Activated effector memory CD4-positive, alpha-beta T cell treated with anti-CD3 and anti-CD28 coated beads, Interleukin-2, amount 50 U/mL, for 16 hours (primary cell): Measurements from ENCODE around the gene DCAF6.
A peak's percentile ranks its signal among the peaks of the same experiment; 100 is the strongest.
"Not testable (repeated sequence)": the region's sequence is repeated elsewhere in the genome, so short reads cannot be mapped to it uniquely, and the experiment has no call there.

Source experiments
- DNase-seq: peaks from one replicate; pipeline ENCODE4 v3.0.0-alpha.2; 2020

Gene DCAF6

DNA sequence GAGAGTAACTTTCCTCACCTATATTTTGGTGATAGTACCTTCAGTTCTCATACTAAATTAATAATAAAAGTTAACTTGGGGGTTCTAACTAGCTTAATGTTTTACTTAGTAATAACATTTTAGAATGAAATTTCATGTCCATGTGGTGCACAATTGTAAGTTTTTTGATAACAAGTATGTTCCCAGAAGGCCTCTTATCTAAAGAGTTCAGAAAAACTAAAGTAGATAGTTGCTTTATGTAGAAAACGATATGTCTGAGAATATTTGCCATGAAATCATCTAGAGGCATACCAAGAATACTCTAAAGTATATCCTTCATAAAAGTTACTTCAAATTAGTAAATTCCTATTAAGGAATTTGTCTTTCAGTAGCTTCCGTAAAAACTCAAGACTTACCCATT lies 12.4 kb upstream of the DCAF6 start:
- DNase-seq, result no peak

DNA sequence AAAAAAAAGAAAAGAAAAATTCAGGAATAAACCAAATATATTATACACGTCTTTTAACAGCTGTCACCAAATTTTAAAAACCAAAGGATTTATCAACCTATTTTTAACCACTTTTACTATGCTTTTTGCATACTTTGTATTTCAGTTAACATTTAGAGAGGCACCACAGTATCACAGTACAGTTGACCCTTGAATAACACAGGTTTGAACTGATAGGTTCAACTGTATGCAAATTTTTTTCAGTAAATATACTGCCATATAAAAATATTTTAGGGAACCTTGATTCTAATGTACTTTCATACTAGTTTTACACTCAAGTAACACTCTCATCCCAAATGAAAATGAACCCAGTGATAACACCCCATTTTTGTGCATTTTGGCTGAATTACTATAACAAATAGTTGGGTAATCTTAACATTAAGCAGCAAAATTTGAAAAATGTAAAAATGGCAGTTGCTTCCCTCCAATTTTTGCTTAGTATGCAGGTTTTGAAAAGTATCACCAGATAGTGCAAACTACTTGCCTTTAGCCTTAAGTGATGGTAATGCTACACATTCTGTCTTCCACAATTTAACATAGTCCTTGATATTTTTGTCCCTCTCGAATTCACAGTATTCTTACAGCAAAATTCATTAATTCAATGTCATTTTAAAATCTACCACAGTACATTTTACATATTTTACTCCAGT lies 11.8 kb upstream of the DCAF6 start:
- DNase-seq, result no peak

DNA sequence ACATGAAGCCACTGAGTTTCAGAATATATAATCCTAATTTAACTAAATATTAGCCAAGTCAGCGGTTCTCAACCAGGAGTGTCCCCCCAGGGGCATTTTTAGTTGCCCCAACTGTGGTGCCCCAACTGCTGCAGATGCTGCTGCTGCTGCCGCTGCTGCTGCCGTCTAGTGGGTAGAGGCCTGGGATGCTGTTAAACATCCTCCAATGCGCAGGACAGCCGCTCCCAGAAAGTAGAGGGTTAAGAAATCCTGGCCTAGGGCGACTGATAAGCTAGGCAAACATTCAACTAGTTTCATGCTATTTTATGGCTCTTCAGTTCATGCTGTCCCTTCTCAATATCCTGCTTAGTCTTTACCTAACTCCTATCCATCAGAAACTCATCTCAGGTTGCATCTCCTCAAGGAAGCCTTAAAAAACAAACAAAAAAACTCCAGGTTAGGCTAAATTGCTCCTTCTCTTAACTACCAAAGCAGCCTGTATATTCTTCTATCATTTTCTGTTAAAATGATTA lies 9.9 kb upstream of the DCAF6 start:
- no peak for DNase-seq

DNA sequence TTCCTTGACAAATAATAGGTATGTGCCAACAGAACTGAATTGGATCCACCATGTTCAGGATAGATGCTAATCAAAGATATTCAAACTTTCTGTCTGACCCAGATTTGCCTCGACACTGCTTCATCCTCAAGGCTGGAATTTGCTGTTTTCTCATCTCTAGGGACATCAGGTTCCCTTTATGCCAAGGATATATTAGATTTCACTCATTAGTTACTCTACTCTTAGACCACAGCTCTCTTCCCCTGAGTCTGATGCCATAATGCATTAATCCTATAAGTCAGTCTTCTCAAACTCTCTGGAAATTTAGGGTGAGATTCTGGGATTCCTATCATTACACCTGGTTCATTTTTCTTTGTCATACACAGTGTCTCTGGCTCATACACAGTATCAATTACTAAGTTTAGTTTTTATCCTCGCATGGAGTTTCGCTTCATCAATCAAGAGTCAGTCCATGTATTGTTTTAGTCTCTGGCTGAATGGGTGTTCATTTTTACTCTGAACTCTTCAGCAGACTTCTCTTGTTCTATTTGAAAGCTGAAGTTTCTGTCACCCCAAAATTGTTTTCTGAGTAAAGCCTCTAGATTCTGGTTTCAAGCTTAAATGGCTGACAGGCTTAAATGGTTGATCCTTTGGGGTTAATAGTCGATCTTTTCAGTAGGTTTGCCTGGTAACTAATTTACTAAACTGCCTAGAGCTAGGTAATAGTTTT lies 9.3 kb upstream of the DCAF6 start:
- no peak for DNase-seq

DNA sequence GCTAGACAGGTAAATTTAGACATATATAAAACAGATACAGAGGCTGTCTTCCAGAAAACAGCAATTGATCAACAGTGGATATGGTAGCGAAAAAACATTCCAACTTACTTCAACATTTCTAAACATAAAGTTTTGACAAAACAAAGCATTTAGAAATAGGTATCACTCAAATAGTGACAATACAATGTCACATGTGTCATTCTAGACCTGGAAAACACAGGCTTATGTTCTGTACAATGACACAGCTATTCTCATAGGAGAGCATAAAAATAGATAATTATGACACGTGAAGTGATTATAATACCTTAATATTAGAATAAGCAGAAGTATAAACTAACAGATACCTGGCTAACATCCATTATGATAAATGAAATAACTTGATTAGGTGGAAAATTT lies 8.0 kb upstream of the DCAF6 start:
- DNase-seq, result no peak

DNA sequence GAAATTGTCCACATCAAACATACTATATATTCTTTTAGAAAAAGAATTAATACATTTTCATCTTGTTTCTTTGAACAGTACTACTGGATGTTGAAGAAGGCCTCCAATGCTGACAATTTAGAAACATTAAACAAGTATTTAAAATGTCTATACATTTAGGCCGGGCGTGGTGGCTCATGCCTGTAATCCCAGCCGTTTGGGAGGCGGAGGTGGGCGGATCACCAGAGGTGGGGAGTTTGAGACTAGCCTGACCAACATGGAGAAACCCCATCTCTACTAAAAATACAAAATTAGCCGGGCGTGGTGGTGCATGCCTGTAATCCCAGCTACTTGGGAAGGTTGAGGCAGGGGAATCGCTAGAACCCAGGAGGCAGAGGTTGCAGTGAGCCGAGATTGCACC lies 7.6 kb upstream of the DCAF6 start:
- DNase-seq, result not testable (repeated sequence)

DNA sequence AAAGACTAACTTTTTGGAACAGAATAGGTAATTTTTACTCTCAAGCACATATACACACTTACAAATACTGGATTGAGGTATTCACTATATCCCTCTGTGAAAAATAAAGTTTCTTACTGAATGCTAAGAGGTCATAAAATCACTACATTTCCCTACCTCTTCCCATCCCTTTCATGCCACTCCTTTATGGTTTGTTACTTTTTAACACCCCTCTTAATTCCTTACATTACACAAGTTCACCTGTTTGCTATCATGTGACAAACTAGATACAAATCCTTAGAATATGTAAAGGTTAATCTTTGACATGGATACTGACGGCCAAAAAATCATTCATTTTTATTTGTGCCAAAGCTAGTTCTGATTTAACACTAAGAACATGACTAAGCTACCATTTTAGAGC lies 6.8 kb upstream of the DCAF6 start:
- no peak for DNase-seq

DNA sequence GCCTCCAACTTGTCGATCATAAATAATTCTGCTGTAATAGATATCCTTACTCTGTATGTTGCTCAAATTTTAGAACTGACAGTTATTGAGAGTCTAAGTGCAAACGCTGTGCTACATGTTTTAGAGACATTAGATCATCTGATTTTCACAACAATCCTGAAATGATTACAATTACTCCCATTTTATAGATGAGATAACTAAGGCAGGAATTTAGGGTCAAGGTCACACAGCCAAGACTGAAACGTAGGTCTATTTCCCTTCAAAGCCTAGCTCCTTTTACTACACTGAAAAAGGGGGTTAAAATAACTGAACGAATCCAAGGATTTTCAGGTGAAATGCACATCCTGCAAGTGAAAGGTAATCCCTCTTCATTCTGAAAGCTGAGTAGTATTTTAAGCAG lies 2.7 kb upstream of the DCAF6 start:
- DNase-seq, result no peak

DNA sequence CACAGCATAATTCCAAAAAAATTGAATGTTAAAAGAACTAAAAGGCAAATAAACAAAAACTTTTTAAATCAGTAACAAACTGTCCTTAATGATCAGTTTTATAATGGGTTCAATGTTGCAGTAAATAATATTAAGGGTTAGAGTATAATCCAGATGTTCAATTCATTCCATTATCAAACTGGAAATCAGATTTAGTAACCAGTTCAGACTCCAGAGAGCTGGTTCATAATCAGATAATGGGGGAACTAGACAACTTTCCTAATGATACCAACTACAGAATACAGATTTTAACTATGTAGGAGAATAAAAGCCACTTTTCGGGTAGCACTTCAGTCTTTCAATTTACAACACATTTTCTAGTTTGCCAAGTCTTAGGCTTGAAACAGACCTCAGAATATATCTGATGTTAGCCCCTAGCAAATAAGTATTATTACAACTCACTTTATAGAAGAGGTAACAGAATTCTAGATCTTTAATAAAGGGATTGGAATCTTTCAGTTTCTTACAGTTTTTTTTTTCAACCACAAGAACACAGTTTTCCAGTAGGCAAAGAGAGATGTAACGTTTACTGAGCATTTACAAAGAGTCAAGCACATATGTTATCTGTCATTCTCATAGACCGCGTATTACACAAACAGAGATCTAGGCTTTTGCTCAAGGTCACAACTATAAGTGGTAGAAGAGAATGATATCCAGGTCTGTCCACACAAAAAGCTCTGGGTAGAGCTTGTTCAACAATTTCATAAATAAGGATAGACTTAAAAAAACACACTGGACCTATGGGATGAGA lies 1.9 kb upstream of the DCAF6 start:
- DNase-seq, result no peak

DNA sequence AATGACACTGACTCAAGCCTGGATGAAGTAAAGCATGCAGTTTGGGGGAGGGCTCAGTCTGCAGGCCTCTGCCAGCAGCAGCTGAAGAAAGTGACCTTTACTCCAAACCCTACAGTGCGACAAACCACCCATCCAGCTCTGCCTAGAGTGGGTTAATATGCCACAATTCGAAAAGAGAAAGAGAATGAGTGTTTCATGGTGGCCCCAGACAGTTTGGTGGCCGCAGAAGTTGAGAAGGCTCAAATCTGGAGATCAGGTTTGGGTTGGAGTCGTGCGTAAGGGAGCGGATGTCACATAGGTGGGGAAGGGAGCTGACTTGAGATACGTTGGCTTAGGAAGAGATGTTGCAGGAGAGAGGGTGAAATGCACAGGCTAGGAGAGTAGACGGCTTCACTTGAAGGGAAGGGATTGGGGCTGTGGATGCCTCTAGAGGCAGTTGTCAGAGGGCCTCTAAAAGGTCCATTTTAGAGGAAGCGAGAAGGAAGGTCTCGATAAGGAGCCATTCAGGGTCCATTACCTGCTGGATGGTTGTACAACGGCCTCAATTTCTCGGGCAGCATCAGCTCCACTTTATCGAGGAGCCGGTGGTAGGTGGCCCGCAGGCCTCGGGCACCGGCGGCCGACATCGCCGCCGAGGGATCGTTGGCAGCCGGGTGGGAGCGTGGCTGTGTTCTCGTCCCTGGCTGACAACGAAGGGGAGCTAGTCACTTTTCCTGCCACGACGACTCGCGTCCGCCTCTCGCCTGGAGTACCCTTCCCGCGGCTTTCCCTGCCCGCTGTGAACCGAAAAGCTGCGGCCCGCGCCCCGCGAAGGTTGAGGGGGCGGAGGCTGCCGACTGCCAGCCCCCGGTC lies 1.0 kb upstream of the DCAF6 start:
- peak; percentile 70 for DNase-seq

DNA sequence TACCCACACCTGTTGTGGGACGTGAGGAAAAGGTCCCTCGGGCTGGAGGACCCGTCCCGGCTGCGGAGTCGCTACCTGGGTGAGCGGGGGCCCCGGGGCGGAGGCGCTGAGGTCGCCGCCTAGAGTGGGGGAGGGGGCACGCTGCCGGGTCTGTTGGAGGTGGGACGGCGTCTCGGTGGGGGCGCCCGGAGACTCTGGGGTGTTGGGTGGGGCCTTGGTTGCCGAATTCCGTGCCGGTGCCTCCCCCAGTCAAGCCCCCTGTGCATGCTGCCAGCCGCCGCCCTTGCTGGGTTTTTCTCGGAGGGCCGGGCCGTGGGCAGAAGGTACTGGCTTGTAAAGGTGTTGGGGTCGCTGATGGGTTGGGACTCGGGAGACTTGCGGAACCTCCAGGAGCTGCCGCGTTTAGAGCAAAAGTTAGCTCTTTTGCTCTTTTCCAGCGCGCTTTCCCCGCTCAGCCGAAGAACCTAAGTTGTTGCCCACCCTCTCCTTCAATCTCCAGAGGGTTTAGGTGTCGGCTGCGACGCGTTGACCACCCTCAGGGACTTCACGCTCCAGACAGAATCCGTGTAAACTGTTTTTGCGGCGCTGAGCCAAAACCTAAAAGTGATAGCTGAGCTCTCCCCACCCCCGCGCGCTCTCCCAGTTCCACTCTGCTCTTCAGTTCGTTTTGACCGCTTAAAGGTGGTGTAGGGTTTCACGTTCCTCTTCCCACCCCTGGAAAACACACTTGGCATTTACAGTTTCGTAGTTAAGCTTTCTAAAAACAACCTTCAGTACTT lies 636 bp downstream of the DCAF6 start, which contains the start of gene MPC2:
TSS of gene MPC2 (minus strand) at position 143 of the 779 bp plus-strand sequence. CDS start 1,231 bp downstream, outside the sequence.
- peak; percentile 86 for DNase-seq

DNA sequence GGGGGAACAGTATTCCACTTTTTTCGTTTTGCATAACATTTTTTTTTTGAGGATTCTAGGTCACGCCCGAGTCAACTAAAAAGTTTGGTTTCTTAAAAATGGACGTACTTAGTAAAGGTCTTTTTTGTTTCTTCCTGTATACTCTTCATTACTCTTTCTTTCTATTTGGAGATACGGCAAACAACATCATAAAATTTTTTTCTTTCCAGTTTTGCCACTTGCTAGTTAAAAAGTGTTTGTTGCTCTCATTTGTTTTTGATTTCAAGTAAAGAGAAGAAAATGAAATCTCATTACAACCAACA lies 1.2 kb downstream of the DCAF6 start:
- no peak for DNase-seq

DNA sequence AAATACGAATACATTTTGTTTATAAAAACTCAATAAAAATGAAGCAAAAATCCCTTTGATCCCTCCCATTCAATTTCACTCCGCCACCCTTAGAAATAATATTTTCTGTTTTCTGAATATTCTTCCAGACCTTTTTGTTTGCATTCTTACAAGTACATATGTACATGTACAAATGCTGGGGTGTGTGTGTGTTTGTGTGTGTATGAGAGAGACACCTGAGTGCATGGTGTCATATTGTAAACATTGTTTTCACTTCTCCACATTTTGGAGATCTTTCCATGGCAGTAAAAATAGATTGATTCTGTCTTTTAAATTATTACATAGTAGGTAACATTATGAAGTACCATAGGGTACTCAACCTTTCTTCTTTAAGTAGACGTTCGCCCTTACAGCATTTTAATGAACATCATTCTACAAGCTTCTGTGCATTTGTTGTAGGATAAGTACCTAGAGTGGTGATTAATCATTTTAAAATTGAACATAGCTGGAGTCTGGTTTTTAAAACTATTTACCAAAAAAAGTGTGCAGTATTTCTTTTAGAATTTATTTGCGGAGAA lies 1.7 kb downstream of the DCAF6 start:
- DNase-seq, result no peak

DNA sequence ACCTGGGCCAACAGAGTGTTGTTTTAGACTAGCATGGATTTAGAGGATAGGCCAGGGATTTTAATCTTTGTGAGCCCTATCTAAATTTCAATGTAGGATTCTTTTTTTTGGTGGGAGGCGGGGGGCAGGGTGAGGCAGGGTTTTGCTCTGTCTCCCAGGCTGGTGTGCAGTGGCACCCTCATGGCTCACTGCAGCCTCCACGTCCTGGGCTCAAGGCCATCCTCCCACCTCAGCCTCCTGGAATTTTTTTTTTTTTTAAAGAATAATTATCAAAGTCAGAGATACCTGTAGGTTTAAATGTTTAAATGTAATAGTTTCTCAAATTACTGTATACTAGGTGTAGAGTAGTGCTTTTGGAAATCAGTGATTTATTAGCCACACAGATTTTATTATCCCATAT lies 3.8 kb downstream of the DCAF6 start:
- DNase-seq, result no peak

DNA sequence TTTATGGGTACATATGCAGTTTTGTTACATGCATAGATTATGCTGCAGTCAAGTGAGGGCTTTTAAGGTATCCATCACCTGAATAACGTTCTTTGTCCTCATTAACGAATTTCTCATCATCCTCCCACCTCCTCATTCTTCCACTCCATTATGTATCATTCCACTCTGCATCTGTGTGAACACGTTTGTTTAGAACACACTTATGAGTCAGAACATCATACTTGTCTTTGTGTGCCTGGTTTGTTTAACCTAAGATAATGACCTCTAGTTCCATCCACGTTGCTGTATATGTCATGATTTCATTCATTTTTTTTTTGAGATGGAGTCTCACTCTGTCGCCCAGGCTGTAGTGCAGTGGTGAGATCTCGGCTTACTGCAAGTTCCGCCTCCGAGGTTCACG lies 7.1 kb downstream of the DCAF6 start:
- DNase-seq, result no peak

DNA sequence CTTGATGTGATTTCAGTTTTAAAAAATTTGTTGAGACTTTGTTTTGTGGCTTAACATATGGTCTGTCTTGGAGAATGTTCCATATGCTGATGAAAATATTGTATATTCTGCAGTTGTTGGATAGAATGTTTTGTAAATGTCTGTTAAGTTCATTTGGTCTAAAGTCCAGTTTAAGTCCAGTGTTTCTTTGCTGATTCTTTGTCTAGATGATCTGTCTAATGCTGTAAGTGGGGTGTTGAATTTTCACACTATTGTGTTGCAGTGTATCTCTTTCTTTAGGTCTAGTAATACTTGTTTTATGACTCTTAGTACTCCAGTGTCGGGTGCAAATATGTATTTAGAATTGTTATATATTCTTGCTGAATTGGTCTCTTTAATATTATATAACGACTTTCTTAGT lies 11.2 kb downstream of the DCAF6 start:
- DNase-seq, result no peak

DNA sequence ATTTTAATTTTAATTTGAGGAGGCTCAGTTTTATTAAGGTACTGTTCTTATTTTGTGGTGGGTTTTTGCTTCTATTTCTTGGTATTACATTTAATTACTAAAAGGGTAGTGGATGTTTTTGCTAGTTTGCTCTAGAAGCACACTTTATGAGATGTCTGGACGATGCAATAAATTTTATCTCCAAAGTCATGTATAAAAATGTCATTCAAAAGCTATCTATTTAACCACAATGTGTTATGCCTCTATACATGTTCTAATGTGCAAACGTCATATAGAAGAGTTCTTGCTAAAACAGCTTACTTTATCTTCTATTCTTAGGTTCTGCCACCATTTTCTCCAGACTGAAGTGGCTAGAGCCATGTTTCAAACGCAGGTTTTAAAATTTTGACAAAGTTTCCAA lies 13.3 kb downstream of the DCAF6 start:
- no peak for DNase-seq

DNA sequence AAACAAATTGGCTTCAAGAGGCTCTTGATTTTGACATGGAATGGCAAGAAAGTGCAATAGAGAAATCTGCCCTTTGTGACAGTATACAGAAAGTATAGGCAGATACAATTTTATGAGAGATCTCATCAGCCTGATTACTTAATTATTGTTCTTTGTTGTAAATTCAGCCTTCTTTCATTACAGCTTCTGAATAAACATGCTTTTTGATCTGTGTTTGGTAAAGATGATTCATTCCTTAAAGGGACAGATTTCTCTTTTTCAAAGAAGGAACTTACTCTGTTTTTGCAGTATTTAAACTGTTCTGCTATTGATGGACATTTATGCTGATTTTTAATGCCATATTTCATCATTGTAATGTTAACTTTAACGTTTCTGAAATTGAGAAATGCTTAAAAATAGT lies 14.1 kb downstream of the DCAF6 start:
- no peak for DNase-seq

DNA sequence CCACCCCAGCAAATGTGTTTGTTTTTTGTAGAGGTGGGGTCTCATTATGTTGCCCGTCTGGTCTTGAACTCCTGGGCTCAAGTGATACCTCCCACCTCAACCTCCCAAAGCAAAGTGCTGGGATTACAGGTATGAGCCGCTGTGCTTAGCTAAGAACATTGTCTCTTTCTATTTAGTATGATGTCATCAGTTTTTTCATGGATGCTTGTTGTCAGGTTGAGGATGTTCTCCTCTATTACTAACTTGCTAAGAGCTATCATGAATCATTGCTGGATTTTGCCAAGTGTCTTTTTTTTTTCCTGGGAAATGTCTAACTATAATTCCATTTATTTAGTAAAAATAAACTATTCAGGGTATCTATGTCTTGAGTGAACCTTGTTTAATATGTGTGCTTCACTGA lies 19.4 kb downstream of the DCAF6 start:
- no peak for DNase-seq

DNA sequence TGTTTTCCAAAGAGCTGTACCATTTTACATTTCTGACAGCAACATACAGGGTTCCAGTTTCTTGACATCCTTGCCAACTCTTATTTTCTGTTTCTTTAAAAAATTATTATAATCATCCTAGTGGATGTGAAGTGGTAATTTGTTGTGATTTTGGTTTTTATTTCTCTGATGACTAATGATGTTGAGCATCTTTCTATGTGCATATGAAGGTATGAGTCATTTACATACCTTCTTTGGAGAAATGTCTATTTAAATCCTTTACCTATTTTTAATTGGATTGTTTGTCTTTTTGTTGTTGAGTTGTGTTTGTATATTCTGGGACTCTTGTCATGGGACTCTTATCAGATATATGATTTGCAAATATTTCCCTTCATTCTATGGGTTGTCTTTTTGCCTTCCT lies 21.2 kb downstream of the DCAF6 start:
- no peak for DNase-seq

DNA sequence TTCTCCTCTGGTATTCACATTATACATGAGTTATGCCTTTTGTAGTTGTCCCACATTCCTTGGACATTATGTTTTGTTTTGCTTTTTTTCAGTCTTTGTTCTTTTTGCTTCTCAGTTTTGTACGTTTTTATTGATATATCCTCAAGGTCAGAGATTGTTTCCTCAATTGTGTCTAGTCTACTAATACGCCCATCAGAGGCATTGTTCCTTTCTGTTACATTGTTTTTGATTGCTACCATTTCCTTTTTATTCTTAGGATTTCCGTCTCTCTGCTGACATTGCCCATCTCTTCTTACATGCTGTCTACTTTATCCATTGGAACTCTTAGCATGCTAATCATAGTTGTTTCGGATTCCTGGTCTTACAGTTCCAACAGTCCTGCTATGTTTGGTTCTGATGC lies 28.2 kb downstream of the DCAF6 start:
- no peak for DNase-seq

DNA sequence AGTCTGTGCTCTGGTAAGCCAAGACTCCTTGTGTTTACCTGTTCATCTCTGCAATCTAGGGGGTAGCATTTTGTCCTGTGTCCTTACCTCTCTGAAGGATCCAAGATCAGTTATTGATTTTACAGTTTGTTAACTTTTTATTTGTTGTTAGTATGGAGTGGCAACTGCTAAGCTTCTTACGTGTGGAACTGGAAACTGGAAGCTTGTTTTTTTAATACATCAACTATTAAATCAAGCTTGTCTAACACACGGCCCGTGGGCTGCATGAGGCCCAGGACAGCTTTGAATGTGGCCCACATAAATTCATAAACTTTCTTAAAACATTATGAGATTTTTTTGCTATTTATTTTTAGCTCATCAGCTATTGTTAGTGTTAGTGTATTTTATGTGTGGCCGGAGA lies 29.6 kb downstream of the DCAF6 start:
- DNase-seq, result no peak
